Measurements from ENCODE around the gene LAMA5. TPM values are rescaled to one million over a fixed set of nuclear protein-coding genes. Genes with fewer than 3 reads are reported as not detected.

LAMA5 gene
- total RNA-seq, 1 donor from 2014 or later = 35.0 TPM

DNA sequence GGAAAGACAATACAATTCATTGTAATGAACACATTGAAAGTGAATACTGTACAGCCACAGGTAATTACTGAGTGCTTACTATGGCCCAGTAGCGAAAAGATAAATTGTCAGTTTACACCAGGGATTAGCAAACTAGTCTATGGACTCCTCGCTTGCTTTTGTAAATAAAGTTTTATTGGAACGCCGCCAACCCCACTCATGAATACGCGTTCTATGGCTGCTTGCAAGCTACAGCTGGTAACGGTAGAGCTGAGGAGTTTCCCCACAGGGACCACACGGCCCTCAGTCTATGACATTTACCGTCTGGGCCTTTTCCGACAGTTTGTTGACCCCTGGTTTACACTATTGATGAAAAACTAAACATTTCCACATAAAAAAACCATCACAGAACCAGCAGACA lies 24.2 kb downstream of the LAMA5 start:
- H3K27ac Mint-ChIP-seq (ENCODE audit: unreplicated experiment) = no peak overlapping the region
- TF ChIP-seq, protein P1, sequence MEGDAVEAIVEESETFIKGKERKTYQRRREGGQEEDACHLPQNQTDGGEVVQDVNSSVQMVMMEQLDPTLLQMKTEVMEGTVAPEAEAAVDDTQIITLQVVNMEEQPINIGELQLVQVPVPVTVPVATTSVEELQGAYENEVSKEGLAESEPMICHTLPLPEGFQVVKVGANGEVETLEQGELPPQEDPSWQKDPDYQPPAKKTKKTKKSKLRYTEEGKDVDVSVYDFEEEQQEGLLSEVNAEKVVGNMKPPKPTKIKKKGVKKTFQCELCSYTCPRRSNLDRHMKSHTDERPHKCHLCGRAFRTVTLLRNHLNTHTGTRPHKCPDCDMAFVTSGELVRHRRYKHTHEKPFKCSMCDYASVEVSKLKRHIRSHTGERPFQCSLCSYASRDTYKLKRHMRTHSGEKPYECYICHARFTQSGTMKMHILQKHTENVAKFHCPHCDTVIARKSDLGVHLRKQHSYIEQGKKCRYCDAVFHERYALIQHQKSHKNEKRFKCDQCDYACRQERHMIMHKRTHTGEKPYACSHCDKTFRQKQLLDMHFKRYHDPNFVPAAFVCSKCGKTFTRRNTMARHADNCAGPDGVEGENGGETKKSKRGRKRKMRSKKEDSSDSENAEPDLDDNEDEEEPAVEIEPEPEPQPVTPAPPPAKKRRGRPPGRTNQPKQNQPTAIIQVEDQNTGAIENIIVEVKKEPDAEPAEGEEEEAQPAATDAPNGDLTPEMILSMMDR (conservative IDR thresholded peaks at IDR 0.05) = no peak
- H3K36me3 Mint-ChIP-seq (ENCODE audit: low read depth) = peaks cover 7% of the 10 kb centered on the region

GRCh38 chr20:62339647-62340062 lies 27.5 kb downstream of the LAMA5 start:
- H3K9me3 Mint-ChIP-seq = no peaks in the 10 kb centered on the region
- no peak overlapping the region for H3K4me3 Mint-ChIP-seq
- no peak overlapping the region for H3K27ac Mint-ChIP-seq (ENCODE audit: unreplicated experiment)
- H3K27me3 Mint-ChIP-seq (ENCODE audit: low read depth) = no peaks in the 10 kb centered on the region
- H3K4me1 Mint-ChIP-seq = peaks cover 3% of the 10 kb centered on the region
- TF ChIP-seq, protein P1 (conservative IDR thresholded peaks at IDR 0.05) = no peak
- no peak for DNase-seq (ENCODE audit: low read depth, low spot score)
- peaks cover 7% of the 10 kb centered on the region for H3K36me3 Mint-ChIP-seq (ENCODE audit: low read depth)

More for the DNA sequence above, 24.2 kb downstream of the LAMA5 start:
- no peak overlapping the region for H3K4me3 Mint-ChIP-seq
- no peak for DNase-seq (ENCODE audit: low read depth, low spot score)
- H3K27me3 Mint-ChIP-seq (ENCODE audit: low read depth) = no peaks in the 10 kb centered on the region
- no peaks in the 10 kb centered on the region for H3K9me3 Mint-ChIP-seq
- H3K4me1 Mint-ChIP-seq = peaks cover 3% of the 10 kb centered on the region

DNA sequence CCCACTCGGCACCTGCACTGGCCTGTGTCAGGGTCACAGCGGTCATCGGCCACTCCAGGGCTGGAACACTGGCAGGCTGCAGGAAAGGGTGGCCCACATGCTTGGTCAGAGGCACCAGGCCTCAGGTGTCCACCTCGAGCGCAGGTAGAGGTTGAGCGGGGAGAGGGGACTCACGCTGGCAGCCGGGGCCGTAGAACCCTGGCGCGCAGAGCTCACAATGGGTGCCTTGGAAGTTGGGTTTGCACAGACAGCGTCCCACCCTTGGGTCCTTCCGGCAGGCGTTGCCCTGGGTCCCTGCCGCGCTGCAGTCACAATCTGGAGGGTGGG lies 28.9 kb downstream of the LAMA5 start:
- no peaks in the 10 kb centered on the region for H3K9me3 Mint-ChIP-seq
- H3K27ac Mint-ChIP-seq (ENCODE audit: unreplicated experiment) = no peak overlapping the region
- no peak for DNase-seq (ENCODE audit: low read depth, low spot score)
- TF ChIP-seq, protein P1 (conservative IDR thresholded peaks at IDR 0.05) = no peak
- H3K27me3 Mint-ChIP-seq (ENCODE audit: low read depth) = no peaks in the 10 kb centered on the region
- peaks cover 3% of the 10 kb centered on the region for H3K4me1 Mint-ChIP-seq
- H3K36me3 Mint-ChIP-seq (ENCODE audit: low read depth) = peaks cover 7% of the 10 kb centered on the region
- no peak overlapping the region for H3K4me3 Mint-ChIP-seq

GRCh38 chr20:62337558-62338293 lies 29.4 kb downstream of the LAMA5 start:
- no peak for DNase-seq (ENCODE audit: low read depth, low spot score)
- Mint-ChIP-seq H3K36me3 (ENCODE audit: low read depth) (peaks cover 7% of the 10 kb centered on the region), H3K27me3 (ENCODE audit: low read depth) (no peaks in the 10 kb centered on the region), H3K4me1 (peaks cover 3% of the 10 kb centered on the region), H3K4me3 (no peak overlapping the region), H3K9me3 (no peaks in the 10 kb centered on the region), H3K27ac (ENCODE audit: unreplicated experiment) (no peak overlapping the region)
- TF ChIP-seq, protein P1 (conservative IDR thresholded peaks at IDR 0.05) = no peak

DNA sequence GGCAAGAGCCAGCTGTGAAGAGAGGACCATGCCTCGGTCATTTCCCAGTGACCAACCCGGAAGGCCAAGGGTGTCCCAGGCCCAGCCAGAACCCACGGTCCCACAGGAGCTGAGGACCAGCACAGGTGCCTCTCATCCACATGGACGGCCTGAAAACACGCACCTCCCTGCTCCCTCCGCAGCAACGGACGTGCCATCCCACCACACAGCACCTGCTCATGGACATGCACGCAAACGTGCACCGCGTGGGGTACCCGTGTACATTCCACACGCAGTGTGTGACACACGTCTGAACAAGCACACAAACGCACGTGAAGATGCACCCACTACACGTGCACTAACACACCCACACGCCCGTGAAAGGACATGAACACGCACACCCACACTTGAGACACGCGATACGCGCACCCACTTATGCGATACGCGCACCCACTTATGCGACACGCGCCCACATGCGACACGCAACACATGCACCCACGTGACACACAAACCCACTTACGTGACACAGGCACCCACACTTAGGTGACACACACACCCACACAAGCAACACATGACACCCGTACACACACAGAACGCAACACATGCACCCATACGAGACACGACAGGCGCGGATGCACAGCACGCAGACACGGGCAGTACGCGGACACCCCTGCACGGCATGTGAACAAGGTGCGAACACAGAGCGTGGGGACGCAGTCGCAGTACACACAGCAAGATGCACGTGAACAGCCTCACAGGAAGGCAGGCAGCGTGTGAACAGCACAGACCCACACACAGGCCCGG lies 30.1 kb downstream of the LAMA5 start:
- Mint-ChIP-seq H3K9me3 (no peaks in the 10 kb centered on the region), H3K4me1 (peaks cover 3% of the 10 kb centered on the region), H3K4me3 (no peak overlapping the region), H3K36me3 (ENCODE audit: low read depth) (peaks cover 7% of the 10 kb centered on the region), H3K27me3 (ENCODE audit: low read depth) (no peaks in the 10 kb centered on the region), H3K27ac (ENCODE audit: unreplicated experiment) (no peak overlapping the region)
- no peak for DNase-seq (ENCODE audit: low read depth, low spot score)
- TF ChIP-seq, protein P1 (conservative IDR thresholded peaks at IDR 0.05) = no peak
